SK-N-MC (cell line): ENCODE measurements around the gene FZD2.
A peak's percentile ranks its signal among the peaks of the same experiment; 100 is the strongest.

Source experiments
- DNase-seq: peaks from one replicate; pipeline ENCODE4 v3.0.0-alpha.2; 2011; ENCODE audit warnings: low read depth, low spot score
- H3K27ac ChIP-seq: fragments of 200-600 bp; sonication (generic); 2 replicates; pipeline ENCODE4 v1.5.1; 2016; ENCODE audit warnings: mixed run types
- H3K36me3 ChIP-seq: fragments of 200-600 bp; sonication (generic); 2 replicates; pipeline ENCODE4 v1.6.1; 2017; ENCODE audit warnings: antibody characterized with exemption, low read length, mixed read lengths; ENCODE audit not compliant: insufficient read depth
- H3K4me3 ChIP-seq: fragments of 200-600 bp; sonication (generic); 2 replicates; pipeline ENCODE4 v1.5.1; 2016
- H3K9ac ChIP-seq: fragments of 200-600 bp; sonication (generic); 2 replicates; pipeline ENCODE4 v1.8.0; 2017; ENCODE audit warnings: mixed run types, mixed read lengths; ENCODE audit not compliant: insufficient read length
- H3K9me3 ChIP-seq: fragments of 200-600 bp; sonication (generic); 2 replicates; pipeline ENCODE4 v1.6.1; 2017; ENCODE audit warnings: low read depth, mild to moderate bottlenecking, antibody characterized with exemption, low read length, moderate library complexity, mixed read lengths
- EZH2 ChIP-seq: fragments of 200-600 bp; sonication (generic); IDR thresholded peaks from one replicate; pipeline ENCODE4 v1.6.1; 2017; ENCODE audit warnings: antibody characterized with exemption
- FOXP2 ChIP-seq: optimal IDR thresholded peaks from 2 replicates; pipeline ENCODE3; 2011; ENCODE audit warnings: mild to moderate bottlenecking, moderate library complexity; ENCODE audit not compliant: insufficient read depth; ENCODE audit errors: extremely low read length, control extremely low read depth
- POLR2AphosphoS5 ChIP-seq: IDR thresholded peaks from 2 replicates; pipeline ENCODE4 v1.6.1; 2012; ENCODE audit warnings: mild to moderate bottlenecking, low read depth, low read length, borderline replicate concordance

The FZD2 gene

DNA sequence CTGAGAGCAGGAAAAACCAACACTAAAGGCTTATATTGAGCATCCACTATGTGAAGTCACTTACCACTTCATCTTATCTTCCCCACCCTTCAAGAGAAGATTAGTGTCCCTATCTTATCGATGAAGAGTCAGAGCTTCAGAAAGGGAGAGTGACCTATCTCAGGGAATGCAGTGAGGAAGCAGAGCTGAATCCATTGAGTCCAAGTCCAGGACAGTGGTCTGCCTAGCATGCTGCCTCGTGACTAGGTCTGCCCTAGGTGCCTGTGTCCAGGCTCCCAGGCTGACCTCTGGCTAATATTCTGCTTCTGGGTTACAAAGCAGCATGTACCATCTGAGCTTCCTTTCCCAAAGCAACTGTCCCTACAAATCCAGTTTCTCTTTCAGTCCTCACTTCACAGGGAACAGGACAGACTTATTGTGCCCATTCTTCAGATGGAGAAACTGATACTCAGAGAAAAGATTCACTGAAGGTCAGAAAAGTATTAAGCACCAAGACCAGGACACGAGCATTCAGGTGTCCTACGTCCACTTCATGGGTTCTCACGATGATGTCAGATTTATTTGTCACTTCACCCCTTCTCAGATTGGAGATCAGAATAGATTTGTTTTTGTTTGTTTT lies 13.3 kb upstream of the FZD2 start:
- no peaks in the 10 kb centered on the region for H3K36me3 ChIP-seq

DNA sequence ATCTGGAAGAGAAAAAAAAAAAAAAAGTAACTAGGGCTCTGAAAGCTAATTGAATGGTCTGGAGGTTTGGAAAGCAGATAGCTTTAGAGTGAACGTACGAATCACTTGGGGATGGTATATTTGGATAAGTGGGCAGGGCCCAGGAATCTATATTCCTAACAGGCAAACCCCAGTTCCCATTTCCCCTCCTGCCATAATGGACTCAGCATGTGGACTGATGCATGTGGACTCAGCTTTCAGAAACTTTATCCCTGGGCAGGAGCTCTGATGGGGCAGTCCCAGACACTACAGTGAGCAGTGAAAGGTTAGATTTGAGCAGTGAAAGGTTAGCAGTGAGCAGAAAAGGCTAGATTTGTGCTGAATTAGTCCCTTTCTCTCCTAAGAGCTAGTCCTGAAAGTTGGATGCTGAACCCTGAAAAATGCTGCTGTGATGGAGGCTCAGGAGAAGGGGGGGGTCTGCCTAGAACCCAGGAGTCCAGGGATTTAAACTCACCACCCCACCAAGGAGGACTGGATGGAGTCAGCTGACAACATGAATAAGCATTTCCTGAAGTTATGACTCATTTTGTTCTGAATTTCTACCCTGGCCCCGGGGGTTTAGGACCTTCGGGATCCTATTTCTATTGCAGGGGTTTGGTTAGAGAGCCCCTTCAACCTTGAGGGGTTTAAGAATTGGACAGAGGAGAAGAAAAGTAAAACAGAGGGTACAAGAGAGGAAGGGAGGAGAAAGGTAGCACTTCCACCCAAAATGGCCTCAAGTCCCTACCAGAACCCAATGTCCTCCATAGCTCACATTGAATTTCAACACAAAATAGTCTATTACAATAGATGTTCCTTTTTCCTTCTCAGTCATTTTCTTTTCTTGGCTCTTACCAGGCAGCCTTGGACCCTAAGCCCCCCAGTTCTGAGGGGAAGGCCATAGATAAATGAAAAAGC lies 10.3 kb upstream of the FZD2 start:
- TF ChIP-seq FOXP2 (no peak), EZH2 (no peak), POLR2AphosphoS5 (no peak)
- H3K9ac ChIP-seq = peak overlapping the region; percentile 35
- no peaks in the 10 kb centered on the region for H3K36me3 ChIP-seq
- no peak for DNase-seq
- no peaks in the 10 kb centered on the region for H3K9me3 ChIP-seq
- peak overlapping the region; percentile 4; the same call in 1 of the 2 replicates for H3K4me3 ChIP-seq
- H3K27ac ChIP-seq = peak overlapping the region; percentile 86

More for the DNA sequence above, 13.3 kb upstream of the FZD2 start:
- Histone ChIP-seq H3K4me3 (peak overlapping the region; percentile 67), H3K9ac (peak overlapping the region; percentile 53), H3K9me3 (no peaks in the 10 kb centered on the region), H3K27ac (peak overlapping the region; percentile 91)
- TF ChIP-seq POLR2AphosphoS5 (no peak), EZH2 (no peak), FOXP2 (no peak)
- DNase-seq = no peak

DNA sequence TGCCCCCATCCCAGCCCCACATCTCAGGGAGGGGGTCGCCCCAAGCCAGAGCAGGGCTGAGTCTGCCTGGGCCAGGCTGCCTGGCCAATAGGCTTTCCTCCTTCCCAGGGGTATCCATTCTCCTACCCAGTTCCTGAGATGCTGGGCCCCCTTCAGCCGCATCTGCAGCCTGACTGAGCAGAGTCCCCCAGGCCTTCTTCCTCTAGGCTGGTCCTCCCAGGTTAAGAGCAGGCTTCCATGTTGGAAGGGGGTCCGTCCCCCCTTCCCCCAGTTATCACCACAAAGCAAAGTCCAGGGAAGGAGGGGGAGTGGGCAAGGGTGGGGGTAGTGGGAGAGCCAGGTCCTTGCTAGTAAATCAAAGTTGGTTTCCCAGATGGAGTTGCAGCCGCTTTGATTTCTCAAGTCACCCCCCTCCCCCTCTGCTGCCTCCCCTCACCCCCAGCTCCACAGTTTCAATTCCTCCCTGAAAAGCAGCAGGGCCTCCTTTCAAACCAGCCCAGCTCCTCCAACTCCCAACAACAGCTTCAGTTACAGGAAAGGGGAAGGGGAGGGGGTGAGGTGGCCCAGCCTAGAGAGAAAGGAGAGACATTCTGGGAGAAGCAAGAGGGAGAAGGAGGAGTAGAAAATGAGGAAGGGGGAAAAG lies 9.5 kb upstream of the FZD2 start:
- peak overlapping the region; percentile 35 for H3K9ac ChIP-seq
- TF ChIP-seq FOXP2 = no peak
- TF ChIP-seq POLR2AphosphoS5 = no peak
- peak overlapping the region; percentile 34 for H3K4me3 ChIP-seq
- no peak for DNase-seq
- H3K36me3 ChIP-seq = no peaks in the 10 kb centered on the region
- peak overlapping the region; percentile 86 for H3K27ac ChIP-seq
- no peaks in the 10 kb centered on the region for H3K9me3 ChIP-seq

DNA sequence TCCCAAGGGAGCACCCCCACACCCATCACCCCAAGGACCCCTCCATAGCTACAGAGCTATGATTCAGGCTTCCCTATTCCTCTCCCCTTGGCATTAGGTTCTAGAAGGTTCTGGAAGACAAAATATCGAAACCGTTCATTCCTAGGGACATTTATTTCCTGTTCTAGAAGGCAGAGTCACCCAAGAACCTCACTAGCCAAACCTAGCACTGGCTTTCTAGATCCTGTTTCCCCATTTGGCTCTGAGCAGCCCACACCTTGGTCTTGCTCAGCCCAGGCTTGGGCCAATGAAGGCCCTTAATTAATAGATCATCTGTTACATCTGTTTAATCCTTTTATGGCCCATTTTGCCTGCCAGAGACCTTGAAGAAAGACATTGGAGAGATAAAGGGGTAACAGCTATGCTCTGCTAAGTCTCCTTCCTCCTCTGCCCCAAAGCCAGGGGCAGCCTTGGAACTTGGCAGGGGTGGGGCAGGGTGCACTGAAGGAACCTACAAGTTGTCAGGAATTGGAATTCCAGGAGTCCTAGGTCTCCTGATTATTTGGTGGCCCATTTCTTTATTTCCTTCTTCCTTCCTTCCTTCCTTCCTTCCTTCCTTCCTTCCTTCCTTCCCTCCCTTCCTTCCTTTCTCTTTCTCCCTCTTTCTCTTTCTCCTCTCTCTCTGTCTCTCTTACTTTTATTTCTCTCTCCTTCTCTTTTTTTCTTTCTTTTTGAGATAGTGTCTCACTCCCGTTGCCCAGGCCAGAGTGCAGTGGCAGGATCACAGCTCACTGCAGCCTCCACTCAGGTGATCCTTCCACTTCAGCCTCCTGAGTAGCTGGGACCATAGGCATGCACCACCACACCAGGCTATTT lies 8.7 kb upstream of the FZD2 start:
- Histone ChIP-seq H3K4me3 (peak overlapping the region; percentile 32), H3K9me3 (no peaks in the 10 kb centered on the region), H3K9ac (no peak overlapping the region), H3K36me3 (no peaks in the 10 kb centered on the region), H3K27ac (peak overlapping the region; percentile 86)
- no peak for TF ChIP-seq EZH2
- TF ChIP-seq POLR2AphosphoS5 = no peak
- TF ChIP-seq FOXP2 = no peak
- DNase-seq = no peak

DNA sequence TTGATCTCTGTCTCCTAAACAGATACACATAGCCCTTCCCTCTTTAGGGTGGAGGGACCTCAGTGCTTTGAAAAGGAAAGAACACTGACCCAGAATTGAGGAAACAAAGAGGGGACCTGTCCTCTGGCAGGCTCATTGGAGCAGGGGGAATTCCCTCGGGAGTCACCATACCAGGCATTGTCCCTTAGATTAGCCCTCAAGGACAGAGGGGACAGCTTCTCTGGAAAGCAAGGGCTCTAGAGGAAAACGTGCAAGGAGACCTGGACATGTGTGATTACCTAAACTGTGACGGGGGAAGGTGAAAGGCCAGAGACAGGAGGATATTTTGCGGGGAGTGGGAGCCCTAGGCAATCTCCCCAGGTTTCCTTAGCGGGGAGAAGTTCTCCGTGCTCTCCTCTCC lies 7.6 kb upstream of the FZD2 start:
- TF ChIP-seq FOXP2 (no peak), EZH2 (no peak), POLR2AphosphoS5 (no peak)
- H3K27ac ChIP-seq = peak overlapping the region; percentile 86

DNA sequence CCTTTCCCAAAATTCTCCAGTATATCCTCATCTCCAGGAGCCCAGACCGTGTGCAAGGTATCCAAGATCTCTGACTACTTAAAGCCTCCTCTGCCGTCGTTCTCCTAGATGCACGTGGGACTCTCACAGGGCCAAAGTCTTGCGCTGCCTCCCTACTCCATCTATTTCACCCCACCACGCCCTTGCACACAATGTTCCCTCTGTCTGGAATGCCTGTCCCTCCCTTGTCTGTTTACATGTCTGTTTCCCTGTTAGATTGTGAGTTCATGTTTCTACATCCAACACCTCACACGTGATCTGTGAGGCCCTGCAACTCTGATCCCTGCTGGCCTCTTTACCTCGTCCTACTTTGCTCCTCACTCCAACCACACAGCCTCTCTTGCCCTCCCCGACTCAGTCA lies 4.9 kb upstream of the FZD2 start:
- Histone ChIP-seq H3K36me3 (no peaks in the 10 kb centered on the region), H3K27ac (no peak overlapping the region), H3K9me3 (no peaks in the 10 kb centered on the region), H3K4me3 (no peak overlapping the region), H3K9ac (no peak overlapping the region)
- no peak for DNase-seq
- TF ChIP-seq EZH2 = no peak
- no peak for TF ChIP-seq POLR2AphosphoS5
- no peak for TF ChIP-seq FOXP2

More for the DNA sequence above, 7.6 kb upstream of the FZD2 start:
- DNase-seq = no peak
- no peak overlapping the region for H3K4me3 ChIP-seq
- no peaks in the 10 kb centered on the region for H3K36me3 ChIP-seq
- no peak overlapping the region for H3K9ac ChIP-seq
- no peaks in the 10 kb centered on the region for H3K9me3 ChIP-seq

DNA sequence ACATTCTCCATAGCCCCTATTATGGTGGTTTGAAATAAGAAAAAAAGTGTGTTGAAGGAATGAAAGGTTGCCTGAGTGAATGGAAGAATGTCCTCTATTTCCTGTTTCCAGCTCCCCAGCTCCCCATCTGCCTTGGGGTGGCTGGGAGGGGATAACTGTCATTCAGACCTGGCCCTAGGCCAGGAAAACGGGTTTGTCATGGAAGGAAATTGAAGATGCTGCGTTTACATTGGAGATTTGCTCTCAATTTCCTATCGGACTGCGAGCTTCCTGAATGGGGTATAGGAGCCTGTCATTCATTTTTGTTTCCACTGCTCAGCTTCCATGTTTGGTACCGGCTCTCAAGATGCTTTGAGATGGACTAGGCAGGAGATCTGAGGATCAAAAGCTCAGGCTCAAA lies 2.2 kb upstream of the FZD2 start:
- no peak for TF ChIP-seq POLR2AphosphoS5
- no peak for TF ChIP-seq EZH2
- no peak for TF ChIP-seq FOXP2
- Histone ChIP-seq H3K36me3 (peaks cover 8% of the 10 kb centered on the region), H3K27ac (peak overlapping the region; percentile 98; the same call in 1 of the 2 replicates), H3K9ac (peak overlapping the region; percentile 93), H3K9me3 (no peaks in the 10 kb centered on the region), H3K4me3 (peak overlapping the region; percentile 90)
- DNase-seq = no peak
